Liver (tissue), 9 donors: ENCODE results near the gene RPTOR. TPM values are rescaled to one million over a fixed set of nuclear protein-coding genes. Genes with fewer than 3 reads are reported as not detected.

Experiments
- DNase-seq: peaks from one replicate; pipeline ENCODE4 v3.0.0-alpha.2; 2017; ENCODE audit warnings: low spot score
- H3K27ac ChIP-seq, 2 donors: one replicate each; pipeline ENCODE4 v1.7.0; 2013; ENCODE audit warnings: inconsistent platforms in 2 of 2, low read length in 2 of 2, control low read depth in 1 of 2, low read depth in 1 of 2, mild to moderate bottlenecking in 1 of 2
- H3K27me3 ChIP-seq, 4 donors: one replicate each; pipeline versions ENCODE4 v1.6.1 to v1.7.0; 2013; ENCODE audit warnings: low read length in 3 of 4, inconsistent platforms in 1 of 4, mild to moderate bottlenecking in 1 of 4, moderate library complexity in 1 of 4; ENCODE audit not compliant: control insufficient read depth in 4 of 4, insufficient read depth in 4 of 4
- H3K36me3 ChIP-seq, 4 donors: one replicate each; pipeline versions ENCODE4 v1.6.1 to v1.7.0; 2013; ENCODE audit warnings: low read length in 3 of 4, mild to moderate bottlenecking in 3 of 4, low read depth in 1 of 4, moderate library complexity in 1 of 4; ENCODE audit not compliant: control insufficient read depth in 4 of 4, insufficient read depth in 3 of 4
- H3K4me1 ChIP-seq, 4 donors: one replicate each; pipeline versions ENCODE4 v1.6.1 to v1.7.0; 2013; ENCODE audit warnings: low read length in 3 of 4, mild to moderate bottlenecking in 3 of 4, moderate library complexity in 1 of 4; ENCODE audit not compliant: control insufficient read depth in 4 of 4, insufficient read depth in 4 of 4
- H3K4me3 ChIP-seq, 3 donors: one replicate each; pipeline versions ENCODE4 v1.6.1 to v1.7.0; 2013; ENCODE audit warnings: low read length in 3 of 3, control low read depth in 1 of 3, low read depth in 1 of 3, mild to moderate bottlenecking in 1 of 3
- H3K9ac ChIP-seq, 2 donors: one replicate each; pipeline ENCODE4 v1.7.0; 2013; ENCODE audit warnings: low read length in 2 of 2, mild to moderate bottlenecking in 2 of 2, moderate library complexity in 2 of 2, control low read depth in 1 of 2, low read depth in 1 of 2
- H3K9me3 ChIP-seq, 4 donors: one replicate each; pipeline versions ENCODE4 v1.6.1 to v1.7.0; 2013; ENCODE audit warnings: low read length in 3 of 4; ENCODE audit not compliant: control insufficient read depth in 4 of 4
- ATF3 ChIP-seq: IDR thresholded peaks from 2 replicates; pipeline ENCODE4 v1.6.1; 2016; ENCODE audit warnings: antibody characterized with exemption
- CTCF ChIP-seq: fragments of 150-350 bp; IDR thresholded peaks from 2 replicates; pipeline ENCODE4 v1.5.1; 2017; ENCODE audit warnings: improper control_type of control experiment, low read depth, low read length; ENCODE audit not compliant: missing input control
- EGR1 ChIP-seq, 2 donors: IDR thresholded peaks; 2 replicates each; pipeline ENCODE4 v1.6.1; 2016 to 2018; ENCODE audit warnings: antibody characterized with exemption in 2 of 2, low read depth in 2 of 2
- FOXA1 ChIP-seq: IDR thresholded peaks from 2 replicates; pipeline ENCODE4 v1.6.1; 2016; ENCODE audit warnings: antibody characterized with exemption
- FOXA2 ChIP-seq: IDR thresholded peaks from 2 replicates; pipeline ENCODE4 v1.6.1; 2016; ENCODE audit warnings: antibody characterized with exemption
- GABPA ChIP-seq, 2 donors: IDR thresholded peaks in 1 of 2; conservative IDR thresholded peaks in 1 of 2; 2 replicates each; pipeline ENCODE4 v1.6.1; 2016; ENCODE audit warnings: antibody characterized with exemption in 2 of 2, mild to moderate bottlenecking in 1 of 2, moderate library complexity in 1 of 2
- HNF4A ChIP-seq, 2 donors: conservative IDR thresholded peaks; 2 replicates each; pipeline ENCODE4 v1.6.1; 2016; ENCODE audit warnings: antibody characterized with exemption in 2 of 2, mild to moderate bottlenecking in 2 of 2
- JUND ChIP-seq, 2 donors: IDR thresholded peaks; 2 replicates each; pipeline ENCODE4 v1.6.1; 2016; ENCODE audit warnings: antibody characterized with exemption in 2 of 2
- MAX ChIP-seq: IDR thresholded peaks from 2 replicates; pipeline ENCODE4 v1.6.1; 2016; ENCODE audit warnings: antibody characterized with exemption
- NR2F2 ChIP-seq: IDR thresholded peaks from 2 replicates; pipeline ENCODE4 v1.6.1; 2016; ENCODE audit warnings: antibody characterized with exemption
- REST ChIP-seq: IDR thresholded peaks from 2 replicates; pipeline ENCODE4 v1.6.1; 2016; ENCODE audit warnings: antibody characterized with exemption, mild to moderate bottlenecking
- SP1 ChIP-seq: IDR thresholded peaks from 2 replicates; pipeline ENCODE4 v1.6.1; 2018; ENCODE audit warnings: antibody characterized with exemption, mild to moderate bottlenecking
- YY1 ChIP-seq: IDR thresholded peaks from 2 replicates; pipeline ENCODE4 v1.6.1; 2016; ENCODE audit warnings: antibody characterized with exemption, mild to moderate bottlenecking
- ZBTB33 ChIP-seq: IDR thresholded peaks from 2 replicates; pipeline ENCODE4 v1.6.1; 2016; ENCODE audit warnings: antibody characterized with exemption
- WGBS: extraction: QIAGEN DNeasy Blood & Tissue Kit; methylation state at CpG from one replicate; pipeline ENCODE4 v1.1.7; 2013; 5-methylcytosine and 5-hydroxymethylcytosine counted together
- polyA plus RNA-seq, 2 donors: library from polyadenylated mRNA; stranded (reverse) in 1 of 2; unstranded in 1 of 2; fragments of 200-250 nt in 1 of 2; fragments of >200 nt in 1 of 2; fragmentation: Nextera tagmentation in 1 of 2; extraction: Ambion mirVana in 1 of 2; gene quantifications; one replicate each; pipeline versions ENCODE4 v1.2.1 to v1.2.3, GENCODE V29; 2013 to 2015
- total RNA-seq, 2 donors: library from RNA; depleted of rRNA; stranded (reverse); fragments of >200 nt; gene quantifications; one replicate each; pipeline ENCODE4 v1.2.3, GENCODE V29; 2014
- donor health status: healthy.
- donor health status: healthy.
- donor health status: healthy.
- donor health status: healthy.
- donor health status: healthy.

The RPTOR gene
- total and polyA plus RNA-seq, 4 donors = 4.8 to 25.4 (median 11.6) TPM

- H3K27ac ChIP-seq = peak overlapping the region in 1 of 2 donors; percentile 19
- WGBS = 95% methylated on average over 23 of the region's 23 CpGs
- no peak for TF ChIP-seq MAX
These were observed 281.8 kb downstream of the RPTOR start for GRCh38 chr17:80826346-80826954.

GRCh38 chr17:80826955-80827645 lies 282.5 kb downstream of the RPTOR start:
- H3K9me3 ChIP-seq = no peaks in the 10 kb centered on the region
- H3K9ac ChIP-seq = no peak overlapping the region
- H3K27ac ChIP-seq = no peak overlapping the region
- H3K36me3 ChIP-seq = peaks cover 0 to 15% (median 4%) of the 10 kb centered on the region in 4 donors
- WGBS = 87% methylated on average over 20 of the region's 20 CpGs
- peaks cover 0 to 8% (median 0%) of the 10 kb centered on the region in 4 donors for H3K4me1 ChIP-seq
- no peak for DNase-seq
- no peak overlapping the region for H3K4me3 ChIP-seq
- TF ChIP-seq REST (no peak), GABPA (IDR thresholded peaks at IDR 0.05 in 1 of 2, conservative IDR thresholded peaks at IDR 0.05 in 1 of 2) (no peak), ATF3 (no peak), HNF4A (conservative IDR thresholded peaks at IDR 0.05) (no peak), MAX (no peak)
- no peaks in the 10 kb centered on the region for H3K27me3 ChIP-seq

More at GRCh38 chr17:80826346-80826954, 281.8 kb downstream of the RPTOR start:
- Histone ChIP-seq H3K9ac (no peak overlapping the region), H3K4me3 (no peak overlapping the region), H3K9me3 (no peaks in the 10 kb centered on the region), H3K27me3 (no peaks in the 10 kb centered on the region), H3K4me1 (peaks cover 0 to 8% (median 0%) of the 10 kb centered on the region in 4 donors), H3K36me3 (peaks cover 0 to 15% (median 4%) of the 10 kb centered on the region in 4 donors)
- DNase-seq = no peak

GRCh38 chr17:80827646-80828643 lies 283.3 kb downstream of the RPTOR start:
- H3K27me3 ChIP-seq = no peaks in the 10 kb centered on the region
- WGBS = 94% methylated on average over 34 of the region's 34 CpGs
- peaks cover 0 to 8% (median 0%) of the 10 kb centered on the region in 4 donors for H3K4me1 ChIP-seq
- H3K4me3 ChIP-seq = no peak overlapping the region
- H3K36me3 ChIP-seq = peaks cover 0 to 15% (median 4%) of the 10 kb centered on the region in 4 donors
- H3K27ac ChIP-seq = no peak overlapping the region
- DNase-seq = no peak
- H3K9ac ChIP-seq = no peak overlapping the region
- H3K9me3 ChIP-seq = no peaks in the 10 kb centered on the region
- TF ChIP-seq FOXA1 (no peak), YY1 (no peak), SP1 (no peak), JUND (IDR thresholded peaks at IDR 0.05) (no peak), NR2F2 (no peak), FOXA2 (no peak), GABPA (IDR thresholded peaks at IDR 0.05 in 1 of 2, conservative IDR thresholded peaks at IDR 0.05 in 1 of 2) (no peak), ATF3 (no peak), EGR1 (IDR thresholded peaks at IDR 0.05; ENCODE audit: low read depth in 2 of 2) (no peak), MAX (no peak), CTCF (no peak), ZBTB33 (no peak)
